HepG2 (cell line): ENCODE data around the gene MBD3L5.
"Not testable (repeated sequence)": the region's sequence is repeated elsewhere in the genome, so short reads cannot be mapped to it uniquely, and the experiment has no call there.

ENCODE experiments used
- CHD4 ChIP-seq: fragments of 200-600 bp; sonication (generic); IDR thresholded peaks from 2 replicates; pipeline ENCODE4 v1.7.0; 2017; ENCODE audit warnings: mild to moderate bottlenecking, low read length, borderline replicate concordance
- CREB1 ChIP-seq, 2 experiments: fragments of 450-650 bp in 1 of 2; IDR thresholded peaks; 2 replicates each; pipeline ENCODE4 v1.6.1; 2016 to 2017; ENCODE audit warnings: control low read depth in 1 of 2, mild to moderate bottlenecking in 1 of 2, missing compliant biosample characterization in 1 of 2, missing genetic modification characterization in 1 of 2
- GZF1 ChIP-seq: sonication (generic); formaldehyde crosslinking; IDR thresholded peaks from 2 replicates; pipeline ENCODE4 v1.5.1; 2020; ENCODE audit warnings: mild to moderate bottlenecking, missing genetic modification reagents
- SMAD3 ChIP-seq: sonication (generic); formaldehyde crosslinking; IDR thresholded peaks from 2 replicates; pipeline ENCODE4 v1.4.0; 2020; ENCODE audit warnings: missing genetic modification reagents
- TCF7 ChIP-seq: sonication (generic); IDR thresholded peaks from 2 replicates; pipeline ENCODE4 v1.6.1; 2016; ENCODE audit warnings: antibody characterized with exemption, low read depth
- TRIM24 ChIP-seq: sonication (generic); formaldehyde crosslinking; IDR thresholded peaks from 2 replicates; pipeline ENCODE4 v1.8.0; 2022; ENCODE audit warnings: mild to moderate bottlenecking, missing genetic modification reagents
- ZNF660 ChIP-seq: sonication (generic); formaldehyde crosslinking; IDR thresholded peaks from 2 replicates; pipeline ENCODE4 v1.5.1; 2020; ENCODE audit warnings: mild to moderate bottlenecking, low read depth, missing genetic modification reagents, borderline replicate concordance
- TF ChIP-seq, protein P1 (sequence below): IDR thresholded peaks from 2 replicates; pipeline ENCODE4 v1.6.1; 2012; ENCODE audit warnings: inconsistent platforms
- TF ChIP-seq, protein P2 (sequence below): sonication (generic); formaldehyde crosslinking; IDR thresholded peaks from 2 replicates; pipeline ENCODE4 v1.5.0; 2020; ENCODE audit warnings: mild to moderate bottlenecking, missing genetic modification reagents, moderate library complexity
- TF ChIP-seq, protein P3 (sequence below): sonication (generic); formaldehyde crosslinking; IDR thresholded peaks from 2 replicates; pipeline ENCODE4 v1.4.0; 2020; ENCODE audit warnings: missing genetic modification reagents, borderline replicate concordance
- TF ChIP-seq, protein P4 (sequence below): sonication (generic); formaldehyde crosslinking; IDR thresholded peaks from 2 replicates; pipeline ENCODE4 v1.4.0; 2020; ENCODE audit warnings: low read depth, missing genetic modification reagents
- TF ChIP-seq, protein P5 (sequence below): IDR thresholded peaks from 2 replicates; pipeline ENCODE4 v1.6.1; 2016; ENCODE audit warnings: missing compliant biosample characterization, missing genetic modification reagents, borderline replicate concordance
- TF ChIP-seq, protein P6 (sequence below): IDR thresholded peaks from 2 replicates; pipeline ENCODE4 v1.6.1; 2016; ENCODE audit warnings: low read depth, control low read depth

DNA sequence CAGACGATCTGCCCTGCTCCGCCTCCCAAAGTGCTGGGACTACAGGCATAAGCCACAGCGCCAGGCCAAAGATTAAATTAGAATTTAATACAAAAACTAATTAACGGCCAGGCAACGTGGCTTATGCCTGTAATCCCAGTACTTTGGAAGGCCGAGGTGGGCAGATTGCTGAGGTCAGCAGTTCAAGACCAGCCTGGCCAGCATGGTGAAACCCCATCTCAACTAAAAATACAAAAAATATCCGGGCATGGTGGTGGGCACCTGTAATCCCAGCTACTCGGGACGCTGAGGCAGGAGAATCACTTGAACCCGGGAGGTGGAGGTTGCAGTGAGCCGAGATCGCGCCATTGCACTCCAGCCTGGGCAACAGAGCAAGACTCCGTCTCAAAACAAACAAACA lies 25.3 kb downstream of the MBD3L5 start:
- TF ChIP-seq, protein P1, sequence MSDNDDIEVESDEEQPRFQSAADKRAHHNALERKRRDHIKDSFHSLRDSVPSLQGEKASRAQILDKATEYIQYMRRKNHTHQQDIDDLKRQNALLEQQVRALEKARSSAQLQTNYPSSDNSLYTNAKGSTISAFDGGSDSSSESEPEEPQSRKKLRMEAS: not testable (repeated sequence)
- TF ChIP-seq SMAD3 (CRISPR knock-in tag); TCF7; GZF1 (CRISPR knock-in tag); TRIM24; CREB1 (IDR thresholded peaks at IDR 0.05); CREB1 (CRISPR knock-in tag; IDR thresholded peaks at IDR 0.05); ZNF660 (CRISPR knock-in tag); CHD4: not testable (repeated sequence)
- TF ChIP-seq, protein P2, sequence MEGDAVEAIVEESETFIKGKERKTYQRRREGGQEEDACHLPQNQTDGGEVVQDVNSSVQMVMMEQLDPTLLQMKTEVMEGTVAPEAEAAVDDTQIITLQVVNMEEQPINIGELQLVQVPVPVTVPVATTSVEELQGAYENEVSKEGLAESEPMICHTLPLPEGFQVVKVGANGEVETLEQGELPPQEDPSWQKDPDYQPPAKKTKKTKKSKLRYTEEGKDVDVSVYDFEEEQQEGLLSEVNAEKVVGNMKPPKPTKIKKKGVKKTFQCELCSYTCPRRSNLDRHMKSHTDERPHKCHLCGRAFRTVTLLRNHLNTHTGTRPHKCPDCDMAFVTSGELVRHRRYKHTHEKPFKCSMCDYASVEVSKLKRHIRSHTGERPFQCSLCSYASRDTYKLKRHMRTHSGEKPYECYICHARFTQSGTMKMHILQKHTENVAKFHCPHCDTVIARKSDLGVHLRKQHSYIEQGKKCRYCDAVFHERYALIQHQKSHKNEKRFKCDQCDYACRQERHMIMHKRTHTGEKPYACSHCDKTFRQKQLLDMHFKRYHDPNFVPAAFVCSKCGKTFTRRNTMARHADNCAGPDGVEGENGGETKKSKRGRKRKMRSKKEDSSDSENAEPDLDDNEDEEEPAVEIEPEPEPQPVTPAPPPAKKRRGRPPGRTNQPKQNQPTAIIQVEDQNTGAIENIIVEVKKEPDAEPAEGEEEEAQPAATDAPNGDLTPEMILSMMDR (CRISPR knock-in tag): not testable (repeated sequence)
- TF ChIP-seq, protein P3, sequence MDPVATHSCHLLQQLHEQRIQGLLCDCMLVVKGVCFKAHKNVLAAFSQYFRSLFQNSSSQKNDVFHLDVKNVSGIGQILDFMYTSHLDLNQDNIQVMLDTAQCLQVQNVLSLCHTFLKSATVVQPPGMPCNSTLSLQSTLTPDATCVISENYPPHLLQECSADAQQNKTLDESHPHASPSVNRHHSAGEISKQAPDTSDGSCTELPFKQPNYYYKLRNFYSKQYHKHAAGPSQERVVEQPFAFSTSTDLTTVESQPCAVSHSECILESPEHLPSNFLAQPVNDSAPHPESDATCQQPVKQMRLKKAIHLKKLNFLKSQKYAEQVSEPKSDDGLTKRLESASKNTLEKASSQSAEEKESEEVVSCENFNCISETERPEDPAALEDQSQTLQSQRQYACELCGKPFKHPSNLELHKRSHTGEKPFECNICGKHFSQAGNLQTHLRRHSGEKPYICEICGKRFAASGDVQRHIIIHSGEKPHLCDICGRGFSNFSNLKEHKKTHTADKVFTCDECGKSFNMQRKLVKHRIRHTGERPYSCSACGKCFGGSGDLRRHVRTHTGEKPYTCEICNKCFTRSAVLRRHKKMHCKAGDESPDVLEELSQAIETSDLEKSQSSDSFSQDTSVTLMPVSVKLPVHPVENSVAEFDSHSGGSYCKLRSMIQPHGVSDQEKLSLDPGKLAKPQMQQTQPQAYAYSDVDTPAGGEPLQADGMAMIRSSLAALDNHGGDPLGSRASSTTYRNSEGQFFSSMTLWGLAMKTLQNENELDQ (CRISPR knock-in tag): not testable (repeated sequence)
- TF ChIP-seq, protein P4, sequence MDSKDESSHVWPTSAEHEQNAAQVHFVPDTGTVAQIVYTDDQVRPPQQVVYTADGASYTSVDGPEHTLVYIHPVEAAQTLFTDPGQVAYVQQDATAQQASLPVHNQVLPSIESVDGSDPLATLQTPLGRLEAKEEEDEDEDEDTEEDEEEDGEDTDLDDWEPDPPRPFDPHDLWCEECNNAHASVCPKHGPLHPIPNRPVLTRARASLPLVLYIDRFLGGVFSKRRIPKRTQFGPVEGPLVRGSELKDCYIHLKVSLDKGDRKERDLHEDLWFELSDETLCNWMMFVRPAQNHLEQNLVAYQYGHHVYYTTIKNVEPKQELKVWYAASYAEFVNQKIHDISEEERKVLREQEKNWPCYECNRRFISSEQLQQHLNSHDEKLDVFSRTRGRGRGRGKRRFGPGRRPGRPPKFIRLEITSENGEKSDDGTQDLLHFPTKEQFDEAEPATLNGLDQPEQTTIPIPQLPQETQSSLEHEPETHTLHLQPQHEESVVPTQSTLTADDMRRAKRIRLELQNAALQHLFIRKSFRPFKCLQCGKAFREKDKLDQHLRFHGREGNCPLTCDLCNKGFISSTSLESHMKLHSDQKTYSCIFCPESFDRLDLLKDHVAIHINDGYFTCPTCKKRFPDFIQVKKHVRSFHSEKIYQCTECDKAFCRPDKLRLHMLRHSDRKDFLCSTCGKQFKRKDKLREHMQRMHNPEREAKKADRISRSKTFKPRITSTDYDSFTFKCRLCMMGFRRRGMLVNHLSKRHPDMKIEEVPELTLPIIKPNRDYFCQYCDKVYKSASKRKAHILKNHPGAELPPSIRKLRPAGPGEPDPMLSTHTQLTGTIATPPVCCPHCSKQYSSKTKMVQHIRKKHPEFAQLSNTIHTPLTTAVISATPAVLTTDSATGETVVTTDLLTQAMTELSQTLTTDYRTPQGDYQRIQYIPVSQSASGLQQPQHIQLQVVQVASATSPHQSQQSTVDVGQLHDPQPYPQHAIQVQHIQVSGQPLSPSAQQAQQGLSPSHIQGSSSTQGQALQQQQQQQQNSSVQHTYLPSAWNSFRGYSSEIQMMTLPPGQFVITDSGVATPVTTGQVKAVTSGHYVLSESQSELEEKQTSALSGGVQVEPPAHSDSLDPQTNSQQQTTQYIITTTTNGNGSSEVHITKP (CRISPR knock-in tag): not testable (repeated sequence)
- TF ChIP-seq, protein P5, sequence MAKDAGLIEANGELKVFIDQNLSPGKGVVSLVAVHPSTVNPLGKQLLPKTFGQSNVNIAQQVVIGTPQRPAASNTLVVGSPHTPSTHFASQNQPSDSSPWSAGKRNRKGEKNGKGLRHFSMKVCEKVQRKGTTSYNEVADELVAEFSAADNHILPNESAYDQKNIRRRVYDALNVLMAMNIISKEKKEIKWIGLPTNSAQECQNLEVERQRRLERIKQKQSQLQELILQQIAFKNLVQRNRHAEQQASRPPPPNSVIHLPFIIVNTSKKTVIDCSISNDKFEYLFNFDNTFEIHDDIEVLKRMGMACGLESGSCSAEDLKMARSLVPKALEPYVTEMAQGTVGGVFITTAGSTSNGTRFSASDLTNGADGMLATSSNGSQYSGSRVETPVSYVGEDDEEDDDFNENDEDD: not testable (repeated sequence)
- TF ChIP-seq, protein P6, sequence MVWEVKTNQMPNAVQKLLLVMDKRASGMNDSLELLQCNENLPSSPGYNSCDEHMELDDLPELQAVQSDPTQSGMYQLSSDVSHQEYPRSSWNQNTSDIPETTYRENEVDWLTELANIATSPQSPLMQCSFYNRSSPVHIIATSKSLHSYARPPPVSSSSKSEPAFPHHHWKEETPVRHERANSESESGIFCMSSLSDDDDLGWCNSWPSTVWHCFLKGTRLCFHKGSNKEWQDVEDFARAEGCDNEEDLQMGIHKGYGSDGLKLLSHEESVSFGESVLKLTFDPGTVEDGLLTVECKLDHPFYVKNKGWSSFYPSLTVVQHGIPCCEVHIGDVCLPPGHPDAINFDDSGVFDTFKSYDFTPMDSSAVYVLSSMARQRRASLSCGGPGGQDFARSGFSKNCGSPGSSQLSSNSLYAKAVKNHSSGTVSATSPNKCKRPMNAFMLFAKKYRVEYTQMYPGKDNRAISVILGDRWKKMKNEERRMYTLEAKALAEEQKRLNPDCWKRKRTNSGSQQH (CRISPR knock-in tag): not testable (repeated sequence)
